GM12864 (cell line): Measurements from ENCODE around the gene NR6A1.
"Not testable (repeated sequence)": the region's sequence is repeated elsewhere in the genome, so short reads cannot be mapped to it uniquely, and the experiment has no call there.

Experiments
- DNase-seq: peaks from one replicate; pipeline ENCODE4 v3.0.0-alpha.2; 2011; ENCODE audit warnings: low read depth
- H3K4me3 ChIP-seq: 2 replicates; pipeline ENCODE4 v1.5.1; 2011; ENCODE audit warnings: mild to moderate bottlenecking, low read depth, low read length, control low read depth
- CTCF ChIP-seq: IDR thresholded peaks from 2 replicates; pipeline ENCODE4 v1.5.1; 2011; ENCODE audit warnings: low read depth, mild to moderate bottlenecking, moderate library complexity, low read length, control low read depth, inconsistent platforms; ENCODE audit errors: missing control alignments

NR6A1 gene

GRCh38 chr9:124621371-124622328 is 149.5 kb downstream of the NR6A1 start:
- H3K4me3 ChIP-seq, result no peak overlapping the region
- no peak for TF ChIP-seq CTCF
- DNase-seq, result peak; percentile 10

GRCh38 chr9:124618476-124618875 is 152.6 kb downstream of the NR6A1 start:
- DNase-seq, result no peak
- no peak overlapping the region for H3K4me3 ChIP-seq
- no peak for TF ChIP-seq CTCF

GRCh38 chr9:124617477-124618141 is 153.5 kb downstream of the NR6A1 start:
- TF ChIP-seq CTCF, result peak; percentile 90
- DNase-seq, result peak; percentile 35
- H3K4me3 ChIP-seq, result no peak overlapping the region

- no peak for TF ChIP-seq CTCF
- DNase-seq, result no peak
- H3K4me3 ChIP-seq, result no peak overlapping the region
These were observed 154.2 kb downstream of the NR6A1 start for GRCh38 chr9:124616961-124617360.

- H3K4me3 ChIP-seq, DNase-seq: not testable (repeated sequence)
These were observed 155.3 kb downstream of the NR6A1 start for GRCh38 chr9:124615840-124616239.

- TF ChIP-seq CTCF, result no peak
- no peak overlapping the region for H3K4me3 ChIP-seq
- DNase-seq, result no peak
These were observed 155.9 kb downstream of the NR6A1 start for GRCh38 chr9:124615100-124615742.

- DNase-seq, result no peak
- H3K4me3 ChIP-seq, result no peak overlapping the region
- TF ChIP-seq CTCF, result no peak
These were observed 157.3 kb downstream of the NR6A1 start for GRCh38 chr9:124613849-124614248.
